ENCODE results near the gene NMBR.

DNA sequence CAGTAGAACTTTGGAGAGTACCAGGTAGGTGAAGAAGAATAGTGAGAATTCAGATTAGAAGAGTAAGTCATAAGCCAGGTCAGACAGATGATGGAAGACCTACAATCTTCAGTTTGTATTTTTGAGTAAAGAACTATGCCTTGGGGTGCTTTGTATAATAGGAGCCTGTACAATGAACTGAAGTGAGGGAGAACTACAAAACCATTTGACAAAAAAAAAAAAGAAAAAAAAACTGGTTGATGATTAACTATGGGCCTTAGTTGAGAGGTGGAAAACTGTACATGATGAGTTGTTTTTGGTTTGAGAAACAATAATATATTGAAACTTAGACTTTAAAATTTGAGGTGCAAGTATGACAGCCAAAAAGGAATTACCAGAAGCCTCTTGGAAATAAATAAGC, 25.8 kb upstream of the NMBR start:
- no peak for TF ChIP-seq GATA2 (IDR thresholded peaks at IDR 0.05; ENCODE audit: low read depth, low read length)
- no peak for TF ChIP-seq GATA3 (IDR thresholded peaks at IDR 0.05; ENCODE audit: low read depth, low read length)
